ENCODE measurements around the gene THEMIS. TPM values are rescaled to one million over a fixed set of nuclear protein-coding genes. Genes with fewer than 3 reads are reported as not detected.

THEMIS gene
- total RNA-seq, 2 donors from 2014 or later = not detected

- WGBS, 2 experiments (ENCODE audit: insufficient coverage in 1 of 2, insufficient read length in 1 of 2) = 95 to 100% methylated on average over 1 of the region's 1 CpG
- H3K4me3 ChIP-seq (ENCODE audit: low read length) = no peak overlapping the region
- no peaks in the 10 kb centered on the region for H3K27me3 ChIP-seq (ENCODE audit: control insufficient read depth, insufficient read depth, low read length, poor library complexity, severe bottlenecking)
- no peaks in the 10 kb centered on the region for H3K4me1 Mint-ChIP-seq
- DNase-seq = no peak
- H3K27ac Mint-ChIP-seq = no peak overlapping the region
- H3K4me1 ChIP-seq (ENCODE audit: control insufficient read depth, insufficient read depth, low read length) = no peaks in the 10 kb centered on the region
- no peak for TF ChIP-seq CTCF (conservative IDR thresholded peaks at IDR 0.05)
- no peak overlapping the region for H3K4me3 Mint-ChIP-seq
- H3K27ac ChIP-seq (ENCODE audit: low read depth, low read length) = no peak overlapping the region
- no peaks in the 10 kb centered on the region for H3K36me3 Mint-ChIP-seq (ENCODE audit: low read depth)
- no peaks in the 10 kb centered on the region for H3K27me3 Mint-ChIP-seq (ENCODE audit: insufficient read depth)
- H3K9ac ChIP-seq (ENCODE audit: extremely low read depth, low read length, poor library complexity, severe bottlenecking) = no peak overlapping the region
- H3K36me3 ChIP-seq (ENCODE audit: control insufficient read depth, insufficient read depth, low read length) = no peaks in the 10 kb centered on the region
- H3K9me3 Mint-ChIP-seq = no peaks in the 10 kb centered on the region
- H3K9me3 ChIP-seq (ENCODE audit: control insufficient read depth, low read length) = no peaks in the 10 kb centered on the region
These were observed 107.5 kb downstream of the THEMIS start for GRCh38 chr6:127793396-127793795.

GRCh38 chr6:127792616-127793015 lies 108.2 kb downstream of the THEMIS start:
- H3K27ac Mint-ChIP-seq = no peak overlapping the region
- H3K36me3 Mint-ChIP-seq (ENCODE audit: low read depth) = no peaks in the 10 kb centered on the region
- no peak for DNase-seq
- H3K4me1 Mint-ChIP-seq = no peaks in the 10 kb centered on the region
- no peak overlapping the region for H3K27ac ChIP-seq (ENCODE audit: low read depth, low read length)
- no peak overlapping the region for H3K4me3 Mint-ChIP-seq
- H3K4me1 ChIP-seq (ENCODE audit: control insufficient read depth, insufficient read depth, low read length) = no peaks in the 10 kb centered on the region
- no peaks in the 10 kb centered on the region for H3K36me3 ChIP-seq (ENCODE audit: control insufficient read depth, insufficient read depth, low read length)
- H3K27me3 ChIP-seq (ENCODE audit: control insufficient read depth, insufficient read depth, low read length, poor library complexity, severe bottlenecking) = no peaks in the 10 kb centered on the region
- TF ChIP-seq CTCF (conservative IDR thresholded peaks at IDR 0.05) = no peak
- H3K9ac ChIP-seq (ENCODE audit: extremely low read depth, low read length, poor library complexity, severe bottlenecking) = no peak overlapping the region
- H3K4me3 ChIP-seq (ENCODE audit: low read length) = no peak overlapping the region
- WGBS, 2 experiments (ENCODE audit: insufficient coverage in 1 of 2, insufficient read length in 1 of 2) = 86% methylated on average over 1 of the region's 1 CpG
- H3K9me3 ChIP-seq (ENCODE audit: control insufficient read depth, low read length) = no peaks in the 10 kb centered on the region
- no peaks in the 10 kb centered on the region for H3K27me3 Mint-ChIP-seq (ENCODE audit: insufficient read depth)
- H3K9me3 Mint-ChIP-seq = no peaks in the 10 kb centered on the region

- no peaks in the 10 kb centered on the region for H3K9me3 Mint-ChIP-seq
- H3K27me3 Mint-ChIP-seq (ENCODE audit: insufficient read depth) = no peaks in the 10 kb centered on the region
- Histone ChIP-seq H3K27ac (ENCODE audit: low read depth, low read length) (no peak overlapping the region), H3K27me3 (ENCODE audit: control insufficient read depth, insufficient read depth, low read length, poor library complexity, severe bottlenecking) (no peaks in the 10 kb centered on the region), H3K9me3 (ENCODE audit: control insufficient read depth, low read length) (no peaks in the 10 kb centered on the region), H3K4me1 (ENCODE audit: control insufficient read depth, insufficient read depth, low read length) (no peaks in the 10 kb centered on the region), H3K9ac (ENCODE audit: extremely low read depth, low read length, poor library complexity, severe bottlenecking) (no peak overlapping the region), H3K36me3 (ENCODE audit: control insufficient read depth, insufficient read depth, low read length) (no peaks in the 10 kb centered on the region), H3K4me3 (ENCODE audit: low read length) (no peak overlapping the region)
- no peak overlapping the region for H3K27ac Mint-ChIP-seq
- DNase-seq = no peak
- no peak for TF ChIP-seq CTCF (conservative IDR thresholded peaks at IDR 0.05)
- H3K36me3 Mint-ChIP-seq (ENCODE audit: low read depth) = no peaks in the 10 kb centered on the region
- no peak overlapping the region for H3K4me3 Mint-ChIP-seq
- H3K4me1 Mint-ChIP-seq = no peaks in the 10 kb centered on the region
- WGBS, 2 experiments (ENCODE audit: insufficient coverage in 1 of 2, insufficient read length in 1 of 2) = 94 to 98% methylated on average over 6 to 11 of the region's 11 CpGs
These were observed 108.9 kb downstream of the THEMIS start for GRCh38 chr6:127791779-127792528.
